DMS153 (cell line): Measurements from ENCODE around the gene PCAT7.

ENCODE experiments used
- DNase-seq: peaks from one replicate; lab custom pipeline; 2025; lab: John Stamatoyannopoulos, UW

The PCAT7 gene

GRCh38 chr9:94603259-94604160 lies 48.6 kb downstream of the PCAT7 start:
- peak; percentile 21 for DNase-seq

- no peak for DNase-seq
Observed at GRCh38 chr9:94606646-94607422, 52.0 kb downstream of the PCAT7 start.

GRCh38 chr9:94607423-94607691 lies 52.5 kb downstream of the PCAT7 start:
- DNase-seq: no peak

- no peak for DNase-seq
Observed at GRCh38 chr9:94610181-94610606, 55.3 kb downstream of the PCAT7 start.

- no peak for DNase-seq
Observed at GRCh38 chr9:94611638-94612068, 56.8 kb downstream of the PCAT7 start.

GRCh38 chr9:94612071-94612470 lies 57.2 kb downstream of the PCAT7 start:
- DNase-seq: no peak

- DNase-seq: no peak
Observed at GRCh38 chr9:94613003-94613402, 58.1 kb downstream of the PCAT7 start.

GRCh38 chr9:94619026-94619425 lies 64.1 kb downstream of the PCAT7 start:
- no peak for DNase-seq
